CD4-positive, alpha-beta memory T cell (primary cell): Measurements from ENCODE around the gene RAB1A. TPM values are rescaled to one million over a fixed set of nuclear protein-coding genes. Genes with fewer than 3 reads are reported as not detected.
A peak's percentile ranks its signal among the peaks of the same experiment; 100 is the strongest.
"Not testable (repeated sequence)": the region's sequence is repeated elsewhere in the genome, so short reads cannot be mapped to it uniquely, and the experiment has no call there.

Experiments used
- CTCF ChIA-PET: fragments of 350-600 bp; sonication (Branson Sonifier 250); formaldehyde crosslinking; loops from one replicate; lab custom pipeline; 2021; ENCODE audit warnings: inconsistent platforms; ENCODE audit not compliant: partially characterized antibody; lab: Charles Lee
- POLR2A ChIA-PET: fragments of 350-600 bp; sonication (Branson Sonifier 250); formaldehyde crosslinking; loops from one replicate; lab custom pipeline; 2021; ENCODE audit not compliant: partially characterized antibody; lab: Charles Lee
- DNase-seq, 5 donors: peaks; one replicate each; pipeline versions ENCODE4 v3.0.0 to v3.0.0-alpha.2; 2020 to 2022; ENCODE audit warnings: mixed read lengths in 1 of 5
- H3K27ac ChIP-seq: one replicate; pipeline ENCODE4 v1.7.0; 2013; ENCODE audit warnings: low read depth, low read length
- H3K27me3 ChIP-seq: 2 replicates; pipeline ENCODE4 v1.7.0; 2013; ENCODE audit warnings: mild to moderate bottlenecking, low read length, moderate library complexity; ENCODE audit not compliant: insufficient read depth
- H3K36me3 ChIP-seq: 2 replicates; pipeline ENCODE4 v1.7.0; 2013; ENCODE audit warnings: mild to moderate bottlenecking, low read length, moderate library complexity; ENCODE audit not compliant: insufficient read depth
- H3K4me1 ChIP-seq: 2 replicates; pipeline ENCODE4 v1.7.0; 2013; ENCODE audit warnings: mild to moderate bottlenecking, low read length, moderate library complexity; ENCODE audit not compliant: insufficient read depth
- H3K4me3 ChIP-seq, 2 donors: one replicate each; pipeline ENCODE4 v1.7.0; 2013; ENCODE audit warnings: low read length in 2 of 2, mild to moderate bottlenecking in 1 of 2
- H3K9me3 ChIP-seq, 2 donors: one replicate each; pipeline ENCODE4 v1.7.0; 2013; ENCODE audit warnings: low read length in 2 of 2, control low read depth in 1 of 2; ENCODE audit not compliant: control insufficient read depth in 1 of 2
- H3K27ac Mint-ChIP-seq, 7 donors: one replicate each; pipeline ENCODE4 v1.8.0; 2020 to 2021; ENCODE audit warnings: mixed read lengths in 7 of 7, mild to moderate bottlenecking in 6 of 7, inconsistent platforms in 3 of 7, moderate library complexity in 3 of 7
- H3K27me3 Mint-ChIP-seq, 2 donors: one replicate each; pipeline ENCODE4 v1.8.0; 2020 to 2021; ENCODE audit warnings: mixed read lengths in 2 of 2
- H3K36me3 Mint-ChIP-seq, 2 donors: one replicate each; pipeline ENCODE4 v1.8.0; 2020 to 2021; ENCODE audit warnings: mixed read lengths in 2 of 2, inconsistent platforms in 1 of 2, mild to moderate bottlenecking in 1 of 2
- H3K4me1 Mint-ChIP-seq, 4 donors: one replicate each; pipeline ENCODE4 v1.8.0; 2020 to 2021; ENCODE audit warnings: mixed read lengths in 4 of 4, mild to moderate bottlenecking in 1 of 4
- H3K4me3 Mint-ChIP-seq, 8 donors: one replicate each; pipeline ENCODE4 v1.8.0; 2020 to 2021; ENCODE audit warnings: mixed read lengths in 8 of 8, mild to moderate bottlenecking in 7 of 8, moderate library complexity in 6 of 8, inconsistent platforms in 3 of 8
- H3K9me3 Mint-ChIP-seq, 8 donors: one replicate each; pipeline ENCODE4 v1.8.0; 2020 to 2021; ENCODE audit warnings: mixed read lengths in 8 of 8, mild to moderate bottlenecking in 5 of 8, inconsistent platforms in 3 of 8, moderate library complexity in 1 of 8
- intact Hi-C: fragments of 100-400 bp; cut with micrococcal nuclease; formaldehyde crosslinking; loops from one replicate; pipeline ENCODE4 v1.15.1; 2023
- polyA plus RNA-seq, 2 donors: library from polyadenylated mRNA; unstranded; fragments of 300-500 nt; fragmentation: Illumina TruSeq; gene quantifications; one replicate each; pipeline ENCODE4 v1.2.3, GENCODE V29; 2021
- total RNA-seq, 2 experiments: library from RNA; stranded (reverse); gene quantifications; one replicate each; pipeline ENCODE4 v1.2.3, GENCODE V29; 2021

RAB1A gene
- total RNA-seq (10 to 100 TPM; 53.3 to 58.4 TPM), polyA plus RNA-seq (10 to 100 TPM; 53.2 to 81.6 TPM)

GRCh38 chr2:65129826-65130663, at the start of gene RAB1A:
Gene RAB1A, minus strand, starts transcription at chr2:65130106. Its CDS starts 191 bp downstream, at chr2:65129915.
- POLR2A ChIA-PET: interaction anchor here (0.6 to 5.5 kb wide), 32 partner anchors 8 to 1541 kb away, joined by 3 to 85 read pairs (median 5); partner anchors contain the start of genes ACTR2, CEP68, MDH1 and SERTAD2
- CTCF ChIA-PET: interaction anchor here (0.7 to 2.6 kb wide), 16 partner anchors 9 to 523 kb away, joined by 3 to 22 read pairs (median 4); partner anchors contain the start of genes ACTR2 and CEP68

GRCh38 chr2:65177751-65178442, 48.0 kb upstream of the RAB1A start:
- H3K4me3 Mint-ChIP-seq: no peak overlapping the region
- POLR2A ChIA-PET: no interaction called here
- no peak overlapping the region for H3K27ac ChIP-seq

More at GRCh38 chr2:65129826-65130663, at the start of gene RAB1A:
- peak within 1 kb of the TSS; percentile 97 to 100 (median 99) for H3K4me3 Mint-ChIP-seq
- H3K27ac Mint-ChIP-seq: peak within 1 kb of the TSS; percentile 94 to 100 (median 99)
- Histone ChIP-seq H3K4me1 (peaks cover 45% of the 10 kb centered on the region), H3K27me3 (no peaks in the 10 kb centered on the region), H3K4me3 (peak within 1 kb of the TSS; percentile 74 to 94), H3K27ac (peak within 1 kb of the TSS; percentile 97), H3K9me3 (no peaks in the 10 kb centered on the region), H3K36me3 (no peaks in the 10 kb centered on the region)
- peaks cover 4 to 14% of the 10 kb centered on the region in 2 donors for H3K36me3 Mint-ChIP-seq
- H3K4me1 Mint-ChIP-seq: peaks cover 20 to 51% (median 28%) of the 10 kb centered on the region in 4 donors
- DNase-seq: peak; percentile 95 to 100 (median 99)
- intact Hi-C loops: loop anchor here (1.0 to 5.0 kb wide), 9 partner anchors 66 to 1541 kb away; partner anchors contain the start of genes ACTR2, AFTPH, CEP68 and MDH1
- no peaks in the 10 kb centered on the region for H3K9me3 Mint-ChIP-seq
- no peaks in the 10 kb centered on the region for H3K27me3 Mint-ChIP-seq

DNA sequence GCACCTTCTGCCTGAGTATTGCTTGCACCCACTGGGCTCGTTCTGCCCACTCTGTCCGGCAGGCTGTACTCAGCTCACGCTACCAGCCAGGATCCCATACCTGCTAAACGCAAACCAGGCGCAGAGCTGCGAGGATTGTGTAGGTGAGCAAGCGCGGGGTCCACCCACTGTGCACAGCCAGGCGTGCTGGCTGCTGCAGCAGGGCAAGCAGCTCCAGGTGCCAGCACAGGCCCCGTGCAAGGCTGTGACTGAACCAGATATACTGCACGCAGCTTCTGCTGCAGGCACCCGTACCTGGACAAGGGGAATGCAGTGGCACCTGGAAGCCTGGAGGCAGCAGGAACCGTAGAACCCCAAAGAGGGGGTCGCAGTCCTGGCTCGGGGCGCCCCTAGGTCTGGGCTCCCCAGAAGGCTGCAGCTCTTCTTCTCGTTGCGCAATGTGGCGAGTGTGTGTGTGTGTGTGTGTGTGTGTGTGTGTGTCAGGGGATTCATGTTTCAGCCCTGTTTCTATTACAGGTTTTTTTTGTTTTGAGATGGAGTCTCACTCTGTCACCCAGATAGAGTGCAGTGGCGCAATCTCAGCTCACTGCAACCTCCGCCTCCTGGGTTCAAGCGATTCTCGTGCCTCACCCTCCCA, 46.1 kb upstream of the RAB1A start:
- intact Hi-C loops: no loop called here
- Histone ChIP-seq H3K36me3 (no peaks in the 10 kb centered on the region), H3K4me1 (no peaks in the 10 kb centered on the region), H3K27ac (no peak overlapping the region), H3K9me3 (no peaks in the 10 kb centered on the region), H3K27me3 (no peaks in the 10 kb centered on the region), H3K4me3 (no peak overlapping the region)
- CTCF ChIA-PET: interaction anchor here (1.2 to 2.7 kb wide), 2 partner anchors 10 to 111 kb away, joined by 4 to 9 read pairs; no protein-coding TSS in a partner anchor
- Mint-ChIP-seq H3K36me3 (no peaks in the 10 kb centered on the region), H3K4me3 (no peak overlapping the region), H3K27me3 (peaks cover 0 to 8% of the 10 kb centered on the region in 2 donors), H3K4me1 (no peaks in the 10 kb centered on the region), H3K27ac (no peak overlapping the region), H3K9me3 (no peaks in the 10 kb centered on the region)
- no peak for DNase-seq
- POLR2A ChIA-PET: no interaction called here

More at GRCh38 chr2:65177751-65178442, 48.0 kb upstream of the RAB1A start:
- Mint-ChIP-seq H3K36me3 (no peaks in the 10 kb centered on the region), H3K9me3 (no peaks in the 10 kb centered on the region), H3K4me1 (no peaks in the 10 kb centered on the region), H3K27ac (no peak overlapping the region), H3K27me3 (peaks cover 4 to 11% of the 10 kb centered on the region in 2 donors)
- Histone ChIP-seq H3K27me3 (no peaks in the 10 kb centered on the region), H3K9me3 (no peaks in the 10 kb centered on the region), H3K4me1 (no peaks in the 10 kb centered on the region), H3K36me3 (no peaks in the 10 kb centered on the region), H3K4me3 (no peak overlapping the region)
- CTCF ChIA-PET: interaction anchor here (1.5 kb wide), 1 partner anchor 9 kb away, joined by 7 read pairs; no protein-coding TSS in a partner anchor
- intact Hi-C loops: no loop called here
- no peak for DNase-seq

GRCh38 chr2:65174031-65174430, 44.1 kb upstream of the RAB1A start:
- CTCF ChIA-PET: interaction anchor here (1.4 to 2.7 kb wide), 3 partner anchors 13 to 256 kb away, joined by 5 to 9 read pairs (median 7); no protein-coding TSS in a partner anchor
- H3K4me3 Mint-ChIP-seq, H3K36me3 ChIP-seq, intact Hi-C loops, H3K4me3 ChIP-seq, H3K27ac ChIP-seq, H3K9me3 Mint-ChIP-seq, POLR2A ChIA-PET, H3K27me3 Mint-ChIP-seq, H3K4me1 Mint-ChIP-seq, H3K36me3 Mint-ChIP-seq, H3K9me3 ChIP-seq, H3K27ac Mint-ChIP-seq, H3K4me1 ChIP-seq, DNase-seq, H3K27me3 ChIP-seq: not testable (repeated sequence)

DNA sequence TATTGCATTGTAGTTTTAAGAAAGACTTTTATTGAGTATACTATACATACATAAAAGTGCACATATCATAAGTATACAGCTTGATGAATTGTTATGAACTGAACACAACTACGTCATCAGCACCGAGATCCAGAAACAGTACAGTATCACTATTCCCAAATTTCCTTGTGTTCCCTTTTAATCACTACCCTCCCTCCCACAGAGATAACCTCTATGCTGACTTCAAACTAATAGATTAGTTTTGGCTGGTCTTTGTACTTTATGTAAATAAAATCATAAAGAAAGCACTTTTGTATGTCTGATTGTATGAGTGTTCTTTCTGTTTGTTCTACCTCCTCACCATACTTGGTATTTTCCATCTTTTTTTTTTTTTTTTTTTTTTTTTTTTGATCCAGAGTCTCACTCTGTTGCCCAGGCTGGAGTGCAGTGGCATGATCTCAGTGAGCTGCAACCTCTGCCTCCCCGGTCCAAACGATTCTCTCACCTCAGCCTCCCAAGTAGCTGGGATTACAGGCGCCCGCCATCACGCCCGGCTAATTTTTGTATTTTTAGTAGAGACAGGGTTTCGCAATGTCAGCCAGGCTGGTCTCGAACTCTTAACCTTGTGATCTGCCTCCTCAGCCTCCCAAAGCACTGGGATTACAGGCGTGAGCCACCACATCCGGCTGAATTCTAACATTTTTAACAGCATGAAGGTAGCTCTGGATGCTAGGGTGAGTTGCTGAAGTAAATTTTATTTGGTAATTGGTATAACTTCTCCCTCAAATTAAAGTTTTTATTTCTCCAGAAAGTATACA, 43.3 kb upstream of the RAB1A start:
- Histone ChIP-seq H3K27me3 (no peaks in the 10 kb centered on the region), H3K27ac (no peak overlapping the region), H3K4me3 (no peak overlapping the region), H3K9me3 (no peaks in the 10 kb centered on the region), H3K36me3 (no peaks in the 10 kb centered on the region), H3K4me1 (no peaks in the 10 kb centered on the region)
- Mint-ChIP-seq H3K27me3 (peaks cover 0 to 2% of the 10 kb centered on the region in 2 donors), H3K36me3 (no peaks in the 10 kb centered on the region), H3K9me3 (no peaks in the 10 kb centered on the region), H3K27ac (no peak overlapping the region), H3K4me1 (no peaks in the 10 kb centered on the region), H3K4me3 (no peak overlapping the region)
- intact Hi-C loops: no loop called here
- no peak for DNase-seq
- CTCF ChIA-PET: interaction anchor here (0.8 to 1.4 kb wide), 2 partner anchors 12 to 109 kb away, joined by 4 to 6 read pairs; no protein-coding TSS in a partner anchor
- POLR2A ChIA-PET: interaction anchor here (0.5 kb wide), 1 partner anchor 193 kb away, joined by 3 read pairs; no protein-coding TSS in a partner anchor

- H3K36me3 Mint-ChIP-seq, H3K4me3 ChIP-seq, H3K36me3 ChIP-seq, intact Hi-C loops, H3K27ac Mint-ChIP-seq, H3K9me3 Mint-ChIP-seq, H3K4me1 Mint-ChIP-seq, POLR2A ChIA-PET, H3K4me3 Mint-ChIP-seq, H3K4me1 ChIP-seq, DNase-seq, H3K27me3 ChIP-seq, H3K27me3 Mint-ChIP-seq, H3K27ac ChIP-seq, H3K9me3 ChIP-seq: not testable (repeated sequence)
- CTCF ChIA-PET: interaction anchor here (0.7 to 4.5 kb wide), 7 partner anchors 8 to 254 kb away, joined by 3 to 46 read pairs (median 3); partner anchors contain the start of gene ACTR2
Measured at GRCh38 chr2:65170611-65171477, 40.9 kb upstream of the RAB1A start.
